ENCODE measurements around the gene UBFD1. TPM values are rescaled to one million over a fixed set of nuclear protein-coding genes. Genes with fewer than 3 reads are reported as not detected.
"Not testable (repeated sequence)": the region's sequence is repeated elsewhere in the genome, so short reads cannot be mapped to it uniquely, and the experiment has no call there.

UBFD1 gene
- total RNA-seq, 1 experiment from 2014 or later: 64.3 TPM

- no peak overlapping the region for H3K4me3 ChIP-seq
- no peak for DNase-seq
- H3K9me3 ChIP-seq (replicated peaks): no peaks in the 10 kb centered on the region
- H3K36me3 ChIP-seq: peaks cover 30% of the 10 kb centered on the region
- no peak overlapping the region for H3K27ac ChIP-seq
- H3K27me3 ChIP-seq: no peaks in the 10 kb centered on the region
- no peaks in the 10 kb centered on the region for H3K4me1 ChIP-seq
Observed at GRCh38 chr16:23539984-23540816, 17.3 kb upstream of the UBFD1 start.

GRCh38 chr16:23540817-23541178 is 16.7 kb upstream of the UBFD1 start:
- not testable (repeated sequence) for DNase-seq; H3K4me3 ChIP-seq; H3K9me3 ChIP-seq (replicated peaks); H3K27ac ChIP-seq; H3K4me1 ChIP-seq; H3K27me3 ChIP-seq
- H3K36me3 ChIP-seq: peaks cover 28% of the 10 kb centered on the region

- Histone ChIP-seq H3K4me3 (no peak overlapping the region), H3K36me3 (peaks cover 25% of the 10 kb centered on the region), H3K4me1 (no peaks in the 10 kb centered on the region), H3K27me3 (no peaks in the 10 kb centered on the region), H3K27ac (no peak overlapping the region), H3K9me3 (replicated peaks) (no peaks in the 10 kb centered on the region)
- DNase-seq: no peak
Observed at GRCh38 chr16:23544436-23544835, 13.1 kb upstream of the UBFD1 start.

GRCh38 chr16:23549938-23550337 is 7.6 kb upstream of the UBFD1 start:
- no peak for DNase-seq
- Histone ChIP-seq H3K9me3 (replicated peaks) (no peaks in the 10 kb centered on the region), H3K27ac (no peak overlapping the region), H3K27me3 (no peaks in the 10 kb centered on the region), H3K4me3 (no peak overlapping the region), H3K4me1 (no peaks in the 10 kb centered on the region), H3K36me3 (peaks cover 32% of the 10 kb centered on the region)

- Histone ChIP-seq H3K9me3 (replicated peaks) (no peaks in the 10 kb centered on the region), H3K27me3 (no peaks in the 10 kb centered on the region), H3K27ac (no peak overlapping the region), H3K4me3 (no peak overlapping the region), H3K36me3 (peaks cover 21% of the 10 kb centered on the region), H3K4me1 (no peaks in the 10 kb centered on the region)
- no peak for DNase-seq
Observed at GRCh38 chr16:23552161-23552560, 5.4 kb upstream of the UBFD1 start.

GRCh38 chr16:23554536-23554935 is 3.0 kb upstream of the UBFD1 start:
- Histone ChIP-seq H3K27me3 (no peaks in the 10 kb centered on the region), H3K36me3 (peaks cover 28% of the 10 kb centered on the region)

GRCh38 chr16:23557779-23558702 is 514 bp downstream of the UBFD1 start:
- H3K9me3 ChIP-seq (replicated peaks): no peaks in the 10 kb centered on the region
- DNase-seq: no peak
- H3K4me1 ChIP-seq: no peaks in the 10 kb centered on the region
- peak overlapping the region; percentile 95 for H3K4me3 ChIP-seq
- H3K27ac ChIP-seq: peak overlapping the region; percentile 91
- no peaks in the 10 kb centered on the region for H3K27me3 ChIP-seq
- peaks cover 23% of the 10 kb centered on the region for H3K36me3 ChIP-seq

More at GRCh38 chr16:23554536-23554935, 3.0 kb upstream of the UBFD1 start:
- no peaks in the 10 kb centered on the region for H3K4me1 ChIP-seq
- no peaks in the 10 kb centered on the region for H3K9me3 ChIP-seq (replicated peaks)
- DNase-seq: no peak
- H3K27ac ChIP-seq: no peak overlapping the region
- no peak overlapping the region for H3K4me3 ChIP-seq

- no peaks in the 10 kb centered on the region for H3K4me1 ChIP-seq
- DNase-seq: no peak
- H3K27me3 ChIP-seq: no peaks in the 10 kb centered on the region
- no peak overlapping the region for H3K4me3 ChIP-seq
- no peak overlapping the region for H3K27ac ChIP-seq
- H3K9me3 ChIP-seq (replicated peaks): no peaks in the 10 kb centered on the region
- peaks cover 48% of the 10 kb centered on the region for H3K36me3 ChIP-seq
Observed at GRCh38 chr16:23561586-23561985, 4.1 kb downstream of the UBFD1 start.

- DNase-seq: no peak
- Histone ChIP-seq H3K9me3 (replicated peaks) (no peaks in the 10 kb centered on the region), H3K36me3 (peaks cover 56% of the 10 kb centered on the region), H3K4me3 (no peak overlapping the region), H3K27me3 (no peaks in the 10 kb centered on the region), H3K27ac (no peak overlapping the region), H3K4me1 (no peaks in the 10 kb centered on the region)
Observed at GRCh38 chr16:23562505-23562904, 5.0 kb downstream of the UBFD1 start.

- Histone ChIP-seq H3K27me3 (no peaks in the 10 kb centered on the region), H3K36me3 (peaks cover 59% of the 10 kb centered on the region), H3K4me1 (no peaks in the 10 kb centered on the region), H3K9me3 (replicated peaks) (no peaks in the 10 kb centered on the region), H3K27ac (no peak overlapping the region), H3K4me3 (no peak overlapping the region)
- no peak for DNase-seq
Observed at GRCh38 chr16:23563186-23563585, 5.7 kb downstream of the UBFD1 start.

GRCh38 chr16:23564575-23565363 is 7.2 kb downstream of the UBFD1 start:
- H3K27ac ChIP-seq: no peak overlapping the region
- DNase-seq: no peak
- H3K27me3 ChIP-seq: no peaks in the 10 kb centered on the region
- no peaks in the 10 kb centered on the region for H3K4me1 ChIP-seq
- H3K4me3 ChIP-seq: no peak overlapping the region
- no peaks in the 10 kb centered on the region for H3K9me3 ChIP-seq (replicated peaks)
- peaks cover 59% of the 10 kb centered on the region for H3K36me3 ChIP-seq

GRCh38 chr16:23566724-23567123 is 9.2 kb downstream of the UBFD1 start:
- H3K9me3 ChIP-seq (replicated peaks): no peaks in the 10 kb centered on the region
- DNase-seq: no peak
- no peaks in the 10 kb centered on the region for H3K4me1 ChIP-seq
- H3K4me3 ChIP-seq: no peak overlapping the region
- no peaks in the 10 kb centered on the region for H3K27me3 ChIP-seq
- no peak overlapping the region for H3K27ac ChIP-seq
- H3K36me3 ChIP-seq: peaks cover 49% of the 10 kb centered on the region

GRCh38 chr16:23567602-23568001 is 10.1 kb downstream of the UBFD1 start:
- DNase-seq: peak; percentile 19
- Histone ChIP-seq H3K27ac (no peak overlapping the region), H3K4me1 (no peaks in the 10 kb centered on the region), H3K36me3 (peaks cover 50% of the 10 kb centered on the region), H3K4me3 (no peak overlapping the region), H3K9me3 (replicated peaks) (no peaks in the 10 kb centered on the region), H3K27me3 (no peaks in the 10 kb centered on the region)

GRCh38 chr16:23570992-23571632 is 13.6 kb downstream of the UBFD1 start:
- H3K4me3 ChIP-seq: no peak overlapping the region
- H3K27me3 ChIP-seq: no peaks in the 10 kb centered on the region
- H3K4me1 ChIP-seq: no peaks in the 10 kb centered on the region
- H3K36me3 ChIP-seq: peaks cover 29% of the 10 kb centered on the region
- DNase-seq: no peak
- H3K27ac ChIP-seq: no peak overlapping the region
- no peaks in the 10 kb centered on the region for H3K9me3 ChIP-seq (replicated peaks)
